CD4-positive, alpha-beta T cell treated with Interleukin-15 for 1 hour (primary cell): ENCODE results near the gene NF2.

Source experiments
- DNase-seq: peaks from one replicate; pipeline ENCODE4 v3.0.0-alpha.2; 2020

NF2 gene

GRCh38 chr22:29673361-29674066 is 70.1 kb downstream of the NF2 start:
- DNase-seq = no peak

GRCh38 chr22:29674121-29674520 is 70.7 kb downstream of the NF2 start:
- no peak for DNase-seq

- no peak for DNase-seq
Observed at GRCh38 chr22:29679316-29679715, 75.9 kb downstream of the NF2 start.

- DNase-seq = no peak
Observed at GRCh38 chr22:29683536-29683935, 80.1 kb downstream of the NF2 start.

- DNase-seq = no peak
Observed at GRCh38 chr22:29684244-29684643, 80.8 kb downstream of the NF2 start.

- no peak for DNase-seq
Observed at GRCh38 chr22:29689206-29689879, 85.9 kb downstream of the NF2 start.

GRCh38 chr22:29689880-29690213 is 86.4 kb downstream of the NF2 start:
- DNase-seq = no peak

GRCh38 chr22:29690476-29690875 is 87.0 kb downstream of the NF2 start:
- no peak for DNase-seq

GRCh38 chr22:29691636-29692326 is 88.3 kb downstream of the NF2 start:
- no peak for DNase-seq

GRCh38 chr22:29692327-29692640 is 88.9 kb downstream of the NF2 start:
- no peak for DNase-seq

GRCh38 chr22:29693161-29693560 is 89.7 kb downstream of the NF2 start:
- no peak for DNase-seq

- DNase-seq = no peak
Observed at GRCh38 chr22:29693671-29694070, 90.2 kb downstream of the NF2 start.

- DNase-seq = no peak
Observed at GRCh38 chr22:29695129-29695926, 91.9 kb downstream of the NF2 start.

- DNase-seq = no peak
Observed at GRCh38 chr22:29697853-29698598, 94.6 kb downstream of the NF2 start.

- no peak for DNase-seq
Observed at GRCh38 chr22:29700206-29700899, 96.9 kb downstream of the NF2 start.

GRCh38 chr22:29700900-29701154 is 97.4 kb downstream of the NF2 start:
- DNase-seq = no peak

- no peak for DNase-seq
Observed at GRCh38 chr22:29701155-29701999, 97.9 kb downstream of the NF2 start.

- no peak for DNase-seq
Observed at GRCh38 chr22:29702000-29702930, 98.8 kb downstream of the NF2 start.

GRCh38 chr22:29702931-29703501 is 99.6 kb downstream of the NF2 start:
- DNase-seq = no peak
